GM11168 (cell line): ENCODE data around the gene SPIB.
"Not testable (repeated sequence)": the region's sequence is repeated elsewhere in the genome, so short reads cannot be mapped to it uniquely, and the experiment has no call there.

Source experiments
- in situ Hi-C: fragments of 300-500 bp; cut with MboI; formaldehyde crosslinking; loops from one replicate; pipeline ENCODE4 v1.12.0; 2022; ENCODE audit warnings: low sequenced_read_pairs; ENCODE audit not compliant: unreplicated experiment

Gene SPIB

GRCh38 chr19:50464348-50464747, 45.6 kb downstream of the SPIB start:
- in situ Hi-C loops: loop anchor here (5.0 kb wide), 1 partner anchor 97 kb away; the partner anchor contains the start of gene NAPSA

- in situ Hi-C loops: loop anchor here (5.0 kb wide), 1 partner anchor 98 kb away; the partner anchor contains the start of gene NAPSA
Measured at GRCh38 chr19:50465000-50465399, 46.3 kb downstream of the SPIB start.

- in situ Hi-C loops: no loop called here
Measured at GRCh38 chr19:50465986-50466705, 47.4 kb downstream of the SPIB start.

- in situ Hi-C loops: no loop called here
Measured at GRCh38 chr19:50466706-50467039, 47.9 kb downstream of the SPIB start.

GRCh38 chr19:50467566-50467965, 48.8 kb downstream of the SPIB start:
- in situ Hi-C loops: no loop called here

GRCh38 chr19:50468818-50469217, 50.1 kb downstream of the SPIB start:
- in situ Hi-C loops: no loop called here

- in situ Hi-C loops: not testable (repeated sequence)
Measured at GRCh38 chr19:50473336-50473735, 54.6 kb downstream of the SPIB start.

GRCh38 chr19:50475101-50475568, 56.4 kb downstream of the SPIB start:
- in situ Hi-C loops: no loop called here

- in situ Hi-C loops: no loop called here
Measured at GRCh38 chr19:50475736-50476223, 57.0 kb downstream of the SPIB start.

GRCh38 chr19:50476224-50476906, 57.6 kb downstream of the SPIB start, which contains the start of the genes EMC10 and GARIN5A:
Gene EMC10, plus strand, starts transcription at chr19:50476507. Its CDS starts 38 bp downstream, at chr19:50476545.
Gene GARIN5A, minus strand, starts transcription at chr19:50476848. Its CDS starts 460 bp downstream, at chr19:50476388.
- in situ Hi-C loops: no loop called here

- in situ Hi-C loops: no loop called here
Measured at GRCh38 chr19:50476907-50477238, 58.1 kb downstream of the SPIB start.

- in situ Hi-C loops: no loop called here
Measured at GRCh38 chr19:50477751-50478515, 59.2 kb downstream of the SPIB start.

GRCh38 chr19:50478901-50479715, 60.4 kb downstream of the SPIB start:
- in situ Hi-C loops: no loop called here

GRCh38 chr19:50479761-50480251, 61.1 kb downstream of the SPIB start:
- in situ Hi-C loops: no loop called here

GRCh38 chr19:50480281-50481111, 61.8 kb downstream of the SPIB start:
- in situ Hi-C loops: no loop called here
